DND-41 (cell line): ENCODE measurements around the gene FAF1.

Source experiments
- CTCF ChIP-seq: IDR thresholded peaks from 2 replicates; pipeline ENCODE4 v1.5.1; 2012; ENCODE audit warnings: borderline replicate concordance, low read length, moderate library complexity, mild to moderate bottlenecking; ENCODE audit not compliant: poor library complexity, severe bottlenecking; ENCODE audit errors: extremely low read depth
- EZH2 ChIP-seq: IDR thresholded peaks from 3 replicates; pipeline ENCODE4 v1.6.1; 2012; ENCODE audit warnings: borderline replicate concordance, low read depth, mild to moderate bottlenecking, moderate library complexity, low read length, inconsistent platforms; ENCODE audit not compliant: severe bottlenecking

DNA sequence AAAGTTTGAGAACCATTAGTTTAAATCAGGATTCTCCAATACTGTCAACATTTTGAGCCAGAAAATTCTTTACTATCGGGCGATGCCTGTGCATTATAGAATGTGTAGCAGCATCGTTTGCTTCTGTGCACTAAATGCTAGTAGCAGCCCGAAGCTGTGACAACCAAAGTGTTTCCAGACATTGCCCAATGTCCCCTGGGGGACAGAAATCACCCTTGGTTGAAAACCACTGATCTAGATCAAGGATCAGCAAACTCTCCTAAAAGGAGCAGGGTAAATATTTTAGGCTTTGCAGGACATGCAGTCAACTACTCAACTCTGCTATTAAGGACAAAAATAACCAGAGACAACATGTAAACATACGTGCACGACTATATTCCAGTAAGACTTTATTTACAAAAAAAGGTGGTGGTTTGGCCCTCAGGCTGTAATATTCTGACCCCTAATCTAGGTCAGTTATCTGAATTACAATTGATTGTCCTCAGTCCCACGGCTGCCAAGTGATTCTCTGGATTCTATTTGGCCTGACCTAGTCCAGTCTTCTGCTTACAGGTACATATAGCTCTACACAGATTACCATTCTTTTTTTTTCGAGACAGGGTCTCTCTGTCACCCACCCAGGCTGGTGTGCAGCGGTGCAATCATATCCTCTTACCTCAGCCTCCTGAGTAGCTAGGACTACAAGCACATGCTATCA is 10.6 kb downstream of the FAF1 start:
- TF ChIP-seq CTCF: no peak
- TF ChIP-seq EZH2: no peak
